Fibroblast of lung (primary cell): ENCODE data around the gene NUS1. TPM values are rescaled to one million over a fixed set of nuclear protein-coding genes. Genes with fewer than 3 reads are reported as not detected.
"Not testable (repeated sequence)": the region's sequence is repeated elsewhere in the genome, so short reads cannot be mapped to it uniquely, and the experiment has no call there.

Source experiments
- DNase-seq, 2 donors: peaks; one replicate each; pipeline versions ENCODE4 v3.0.0 to v3.0.0-alpha.2; 2010; ENCODE audit warnings: low read depth in 2 of 2
- H2AFZ ChIP-seq: 2 replicates; pipeline ENCODE4 v1.5.1; 2012; ENCODE audit warnings: low read length, control low read depth, inconsistent platforms
- H3K27ac ChIP-seq: 2 replicates; pipeline ENCODE4 v1.5.1; 2011; ENCODE audit warnings: low read length, control low read depth; ENCODE audit not compliant: insufficient read depth
- H3K27me3 ChIP-seq: 2 replicates; pipeline ENCODE4 v1.5.1; 2011; ENCODE audit warnings: mild to moderate bottlenecking, low read length; ENCODE audit not compliant: control insufficient read depth, insufficient read depth
- H3K36me3 ChIP-seq: 2 replicates; pipeline ENCODE4 v1.5.1; 2011; ENCODE audit warnings: low read length; ENCODE audit not compliant: control insufficient read depth, insufficient read depth
- H3K4me1 ChIP-seq: 2 replicates; pipeline ENCODE4 v1.5.1; 2011; ENCODE audit warnings: low read length; ENCODE audit not compliant: control insufficient read depth, insufficient read depth; ENCODE audit errors: extremely low read depth
- H3K4me2 ChIP-seq: 2 replicates; pipeline ENCODE4 v1.5.1; 2011; ENCODE audit warnings: low read length, control low read depth; ENCODE audit not compliant: insufficient read depth; ENCODE audit errors: extremely low read depth
- H3K4me3 ChIP-seq, 4 experiments: fragments of 200-600 bp in 1 of 4; sonication (generic) in 1 of 4; replicated peaks in 1 of 4; 2 replicates each; pipeline ENCODE4 v1.5.1; 2011 to 2016; ENCODE audit warnings: low read length in 4 of 4, low read depth in 3 of 4, mild to moderate bottlenecking in 3 of 4, control low read depth in 2 of 4, inconsistent platforms in 1 of 4, mixed read lengths in 1 of 4; ENCODE audit not compliant: insufficient read depth in 1 of 4; ENCODE audit errors: control extremely low read depth in 1 of 4
- H3K79me2 ChIP-seq: 2 replicates; pipeline ENCODE4 v1.5.1; 2012; ENCODE audit warnings: mild to moderate bottlenecking, low read length, inconsistent platforms; ENCODE audit not compliant: control insufficient read depth, insufficient read depth
- H3K9ac ChIP-seq: 2 replicates; pipeline ENCODE4 v1.5.1; 2011; ENCODE audit warnings: mild to moderate bottlenecking, low read length, control low read depth; ENCODE audit not compliant: insufficient read depth
- H3K9me3 ChIP-seq: 2 replicates; pipeline ENCODE4 v1.5.1; 2012; ENCODE audit warnings: low read depth, low read length; ENCODE audit not compliant: control insufficient read depth, insufficient read depth
- H4K20me1 ChIP-seq: 2 replicates; pipeline ENCODE4 v1.5.1; 2011; ENCODE audit warnings: low read length; ENCODE audit not compliant: control insufficient read depth, insufficient read depth; ENCODE audit errors: extremely low read depth
- EZH2 ChIP-seq: IDR thresholded peaks from 2 replicates; pipeline ENCODE4 v1.5.1; 2012; ENCODE audit warnings: low read length, control low read depth, mild to moderate bottlenecking; ENCODE audit errors: missing control alignments
- polyA plus RNA-seq, 2 donors: library from polyadenylated mRNA; depleted of rRNA in 1 of 2; stranded (reverse) in 1 of 2; unstranded in 1 of 2; fragments of >200 nt; gene quantifications; 2 replicates each; pipeline ENCODE4 v1.2.1, GENCODE V29; 2011 to 2012; ENCODE audit warnings: missing spikeins in 1 of 2
- total RNA-seq: library from RNA; depleted of rRNA; stranded (reverse); fragments of >200 nt; gene quantifications from 2 replicates; pipeline ENCODE4 v1.2.1, GENCODE V29; 2014
- TF ChIP-seq, protein P1 (sequence below), 2 donors: IDR thresholded peaks in 1 of 2; conservative IDR thresholded peaks in 1 of 2; 1 replicate in 1 of 2; 2 replicates in 1 of 2; pipeline ENCODE4 v1.5.1; 2011 to 2012; ENCODE audit warnings: low read length in 2 of 2, control low read depth in 1 of 2, inconsistent platforms in 1 of 2, low read depth in 1 of 2, mild to moderate bottlenecking in 1 of 2

Gene NUS1
- total and polyA plus RNA-seq, 2 donors (not counting 1 experiment from before 2014, with no cell fraction given), result 15.4 to 32.9 TPM

DNA sequence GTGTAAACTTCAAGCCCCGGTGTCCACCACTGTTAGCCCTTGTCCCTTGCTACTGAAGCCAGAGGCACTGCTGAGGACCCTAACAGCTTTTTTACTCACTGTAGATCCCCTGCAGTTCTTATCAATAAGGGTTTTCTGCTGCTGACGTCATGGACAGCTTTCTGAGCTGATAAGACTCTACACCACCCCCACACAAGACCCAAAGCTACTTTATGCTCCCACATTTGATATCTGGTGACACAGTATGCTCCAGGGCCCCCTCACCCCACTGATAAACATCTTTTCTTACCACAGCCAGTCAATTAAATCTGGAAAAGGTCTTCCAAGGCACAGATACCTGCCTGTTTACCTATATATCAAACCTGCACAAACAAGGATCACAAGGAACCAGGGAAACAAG, 65.3 kb downstream of the NUS1 start:
- Histone ChIP-seq H3K9me3 (no peaks in the 10 kb centered on the region), H3K27me3 (no peaks in the 10 kb centered on the region), H4K20me1 (no peaks in the 10 kb centered on the region), H3K79me2 (no peaks in the 10 kb centered on the region), H3K4me3 (no peak overlapping the region), H3K4me2 (no peak overlapping the region), H2AFZ (no peak overlapping the region), H3K36me3 (no peaks in the 10 kb centered on the region), H3K27ac (no peak overlapping the region), H3K4me1 (no peaks in the 10 kb centered on the region), H3K9ac (no peak overlapping the region)
- TF ChIP-seq, protein P1, sequence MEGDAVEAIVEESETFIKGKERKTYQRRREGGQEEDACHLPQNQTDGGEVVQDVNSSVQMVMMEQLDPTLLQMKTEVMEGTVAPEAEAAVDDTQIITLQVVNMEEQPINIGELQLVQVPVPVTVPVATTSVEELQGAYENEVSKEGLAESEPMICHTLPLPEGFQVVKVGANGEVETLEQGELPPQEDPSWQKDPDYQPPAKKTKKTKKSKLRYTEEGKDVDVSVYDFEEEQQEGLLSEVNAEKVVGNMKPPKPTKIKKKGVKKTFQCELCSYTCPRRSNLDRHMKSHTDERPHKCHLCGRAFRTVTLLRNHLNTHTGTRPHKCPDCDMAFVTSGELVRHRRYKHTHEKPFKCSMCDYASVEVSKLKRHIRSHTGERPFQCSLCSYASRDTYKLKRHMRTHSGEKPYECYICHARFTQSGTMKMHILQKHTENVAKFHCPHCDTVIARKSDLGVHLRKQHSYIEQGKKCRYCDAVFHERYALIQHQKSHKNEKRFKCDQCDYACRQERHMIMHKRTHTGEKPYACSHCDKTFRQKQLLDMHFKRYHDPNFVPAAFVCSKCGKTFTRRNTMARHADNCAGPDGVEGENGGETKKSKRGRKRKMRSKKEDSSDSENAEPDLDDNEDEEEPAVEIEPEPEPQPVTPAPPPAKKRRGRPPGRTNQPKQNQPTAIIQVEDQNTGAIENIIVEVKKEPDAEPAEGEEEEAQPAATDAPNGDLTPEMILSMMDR (conservative IDR thresholded peaks at IDR 0.05 in 1 of 2, IDR thresholded peaks at IDR 0.05 in 1 of 2; ENCODE audit: low read depth in 1 of 2, low read length in 2 of 2), result no peak
- no peak for TF ChIP-seq EZH2
- no peak for DNase-seq

DNA sequence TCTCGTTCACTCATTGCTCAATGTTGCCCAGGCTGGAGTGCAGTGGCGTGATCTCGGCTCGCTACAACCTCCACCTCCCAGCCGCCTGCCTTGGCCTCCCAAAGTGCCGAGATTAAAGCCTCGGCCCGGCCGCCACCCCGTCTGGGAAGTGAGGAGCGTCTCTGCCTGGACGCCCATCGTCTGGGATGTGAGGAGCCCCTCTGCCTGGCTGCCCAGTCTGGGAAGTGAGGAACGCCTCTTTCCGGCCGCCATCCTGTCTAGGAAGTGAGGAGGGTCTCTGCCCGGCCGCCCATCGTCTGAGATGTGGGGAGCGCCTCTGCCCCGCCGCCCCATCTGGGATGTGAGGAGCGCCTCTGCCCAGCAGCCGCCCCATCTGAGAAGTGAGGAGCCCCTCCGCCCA, 75.4 kb downstream of the NUS1 start:
- H3K9ac ChIP-seq, H2AFZ ChIP-seq, H3K36me3 ChIP-seq, H4K20me1 ChIP-seq, H3K79me2 ChIP-seq, H3K4me3 ChIP-seq, H3K27me3 ChIP-seq, H3K9me3 ChIP-seq, H3K4me1 ChIP-seq, H3K4me2 ChIP-seq, H3K27ac ChIP-seq, DNase-seq: not testable (repeated sequence)

Other genes starting within 250 kb of the NUS1 start
- under 0.01 TPM in 2 replicates for gene ROS1, start 249.5 kb upstream of the NUS1 start, total RNA-seq
- 0.01 TPM in 2 replicates for gene ROS1, start 249.5 kb upstream of the NUS1 start, polyA plus RNA-seq
- 44.4 and 53.7 TPM in 2 replicates for gene DCBLD1, start 192.8 kb upstream of the NUS1 start, total RNA-seq
- 21.5 and 35.2 TPM in 2 replicates for gene DCBLD1, start 192.8 kb upstream of the NUS1 start, polyA plus RNA-seq
- gene GOPC, start 73.0 kb upstream of the NUS1 start, total RNA-seq, result 42.1 and 45.4 TPM in 2 replicates
- 22.4 and 32.2 TPM in 2 replicates for gene GOPC, start 73.0 kb upstream of the NUS1 start, polyA plus RNA-seq
- under 0.01 and 0.17 TPM in 2 replicates for gene SLC35F1, start 231.8 kb downstream of the NUS1 start, total RNA-seq
- 0.09 and 0.41 TPM in 2 replicates for gene SLC35F1, start 231.8 kb downstream of the NUS1 start, polyA plus RNA-seq